NOMO-1 treated with dmso at 0.1 percent for 144 hours (cell line): ENCODE data around the gene BAHCC1.
A peak's percentile ranks its signal among the peaks of the same experiment; 100 is the strongest.
"Not testable (repeated sequence)": the region's sequence is repeated elsewhere in the genome, so short reads cannot be mapped to it uniquely, and the experiment has no call there.

Source experiments
- DNase-seq: peaks from one replicate; lab custom pipeline; 2025; ENCODE audit not compliant: unreplicated experiment; lab: John Stamatoyannopoulos, UW

BAHCC1 gene

DNA sequence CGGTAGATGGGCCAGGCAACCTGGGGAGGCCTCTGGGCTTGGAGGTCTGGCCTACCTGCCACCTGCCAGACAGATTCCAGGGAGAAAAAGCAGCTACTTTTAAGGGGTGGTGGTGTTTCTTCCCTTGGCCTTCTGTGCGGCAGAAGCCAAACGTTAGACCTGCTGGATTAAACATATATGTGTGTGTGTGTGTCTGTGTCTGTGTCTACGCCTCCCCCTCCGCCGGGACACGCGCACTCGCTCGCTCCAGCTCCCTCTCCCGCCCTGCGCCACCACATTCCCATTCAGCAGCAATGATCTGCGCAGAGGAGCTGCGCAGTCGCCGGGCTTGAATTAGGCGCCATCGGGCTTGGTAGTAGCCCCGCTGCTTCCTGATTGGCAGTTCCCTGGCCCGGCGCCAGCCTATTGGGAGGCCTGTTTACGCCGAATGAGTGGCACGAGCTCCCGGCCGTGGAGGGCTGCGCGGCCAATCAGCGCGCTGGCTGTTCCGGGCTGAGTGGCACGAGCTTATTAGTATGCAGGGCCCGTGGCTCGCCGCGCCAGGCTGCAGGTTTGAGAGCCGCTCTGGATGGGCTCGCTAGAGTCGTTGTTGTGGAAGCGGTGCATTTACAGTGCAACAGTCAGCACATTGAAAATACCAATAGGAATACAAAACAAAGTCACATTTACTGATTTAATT, at the start of gene BAHCC1:
Gene BAHCC1 (plus strand): TSS at position 537 of the 679 bp plus-strand sequence. CDS start 4,283 bp downstream, outside the sequence.
- DNase-seq = peak; percentile 94

GRCh38 chr17:81346090-81346907, 49.0 kb upstream of the BAHCC1 start:
- DNase-seq = peak; percentile 93

DNA sequence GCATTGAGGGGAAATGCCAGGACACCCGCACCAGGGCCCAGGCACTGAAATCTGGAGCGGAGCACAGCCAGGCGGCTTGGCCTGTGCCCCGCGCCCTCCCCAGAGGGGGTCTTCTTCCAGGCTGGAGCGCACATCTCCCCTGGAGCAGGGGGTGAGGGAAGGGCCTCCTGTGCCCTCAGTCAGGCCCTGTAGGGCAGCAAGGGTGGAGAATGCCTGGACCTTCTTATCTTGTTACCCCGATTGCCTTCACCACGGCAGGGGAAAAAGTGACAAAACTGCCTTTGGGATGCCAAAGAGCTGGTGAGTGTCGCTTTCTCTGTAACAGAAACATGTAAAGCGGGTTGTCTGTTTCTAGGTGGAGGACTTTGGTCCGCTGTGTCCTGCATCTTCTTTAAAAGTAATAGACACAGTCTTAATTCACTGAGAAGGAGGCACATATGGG, 48.3 kb upstream of the BAHCC1 start:
- no peak for DNase-seq

DNA sequence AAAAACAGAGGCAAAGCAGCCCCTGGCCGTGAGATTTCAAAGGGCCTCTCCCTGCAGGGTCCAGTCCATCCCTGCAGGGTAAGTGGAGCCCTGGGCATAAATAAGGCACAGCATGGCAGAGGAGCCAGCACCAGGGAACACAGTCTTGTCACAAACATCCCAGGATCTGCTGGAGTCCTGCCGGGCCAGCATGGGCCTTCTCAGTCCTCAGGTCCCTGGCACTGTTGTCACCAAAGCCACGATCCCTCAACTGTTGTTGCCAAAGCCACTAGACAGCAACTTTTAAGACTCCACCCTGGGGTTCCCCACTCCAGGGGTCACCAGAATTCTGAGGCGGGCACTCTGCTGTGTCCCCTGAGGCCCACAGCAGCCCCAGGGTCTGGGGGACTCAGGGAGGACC, 47.8 kb upstream of the BAHCC1 start:
- DNase-seq = no peak

DNA sequence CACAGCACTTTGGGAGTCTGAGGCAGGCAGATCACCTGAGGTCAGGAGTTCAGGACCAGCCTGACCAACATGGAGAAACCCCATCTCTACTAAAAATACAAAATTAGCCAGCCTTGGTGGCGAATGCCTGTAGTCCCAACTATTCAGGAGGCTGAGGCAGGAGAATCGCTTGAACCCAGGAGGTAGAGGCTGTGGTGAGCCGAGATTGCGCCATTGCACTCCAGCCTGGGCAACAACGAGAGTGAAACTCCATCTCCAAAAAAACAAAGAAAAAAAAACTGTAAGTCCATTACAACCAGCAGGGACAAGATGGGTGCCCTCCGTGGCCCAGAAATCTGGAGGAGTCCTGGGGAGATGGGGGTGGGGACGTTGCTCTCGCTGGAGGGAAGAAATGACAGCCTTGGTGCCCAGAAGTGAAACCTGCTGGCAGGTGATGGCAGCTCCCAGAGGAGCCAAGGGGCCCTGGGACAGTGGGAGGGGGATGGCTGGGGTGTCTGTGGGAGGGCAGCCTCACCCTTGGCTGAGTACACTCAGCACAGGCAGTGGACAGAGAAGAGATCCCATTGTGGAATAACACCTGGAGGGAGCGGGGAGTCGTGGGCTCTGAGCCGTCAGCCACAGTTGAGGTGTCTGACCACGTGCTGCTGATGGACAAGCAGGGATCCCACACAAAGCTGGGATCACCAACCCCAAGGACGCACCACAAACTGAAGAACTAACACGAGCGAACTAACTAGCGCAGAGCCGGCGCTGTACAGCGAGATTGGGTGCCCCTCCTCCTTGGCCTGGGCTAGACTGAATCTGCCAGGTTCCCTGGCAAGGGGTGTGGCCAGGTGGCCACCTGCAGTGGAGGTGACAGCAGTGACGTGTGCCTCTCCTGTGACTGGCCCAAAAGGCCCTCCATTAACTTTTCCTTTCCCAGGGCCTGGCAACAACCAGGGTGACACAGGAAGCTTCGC, 46.9 kb upstream of the BAHCC1 start:
- no peak for DNase-seq

DNA sequence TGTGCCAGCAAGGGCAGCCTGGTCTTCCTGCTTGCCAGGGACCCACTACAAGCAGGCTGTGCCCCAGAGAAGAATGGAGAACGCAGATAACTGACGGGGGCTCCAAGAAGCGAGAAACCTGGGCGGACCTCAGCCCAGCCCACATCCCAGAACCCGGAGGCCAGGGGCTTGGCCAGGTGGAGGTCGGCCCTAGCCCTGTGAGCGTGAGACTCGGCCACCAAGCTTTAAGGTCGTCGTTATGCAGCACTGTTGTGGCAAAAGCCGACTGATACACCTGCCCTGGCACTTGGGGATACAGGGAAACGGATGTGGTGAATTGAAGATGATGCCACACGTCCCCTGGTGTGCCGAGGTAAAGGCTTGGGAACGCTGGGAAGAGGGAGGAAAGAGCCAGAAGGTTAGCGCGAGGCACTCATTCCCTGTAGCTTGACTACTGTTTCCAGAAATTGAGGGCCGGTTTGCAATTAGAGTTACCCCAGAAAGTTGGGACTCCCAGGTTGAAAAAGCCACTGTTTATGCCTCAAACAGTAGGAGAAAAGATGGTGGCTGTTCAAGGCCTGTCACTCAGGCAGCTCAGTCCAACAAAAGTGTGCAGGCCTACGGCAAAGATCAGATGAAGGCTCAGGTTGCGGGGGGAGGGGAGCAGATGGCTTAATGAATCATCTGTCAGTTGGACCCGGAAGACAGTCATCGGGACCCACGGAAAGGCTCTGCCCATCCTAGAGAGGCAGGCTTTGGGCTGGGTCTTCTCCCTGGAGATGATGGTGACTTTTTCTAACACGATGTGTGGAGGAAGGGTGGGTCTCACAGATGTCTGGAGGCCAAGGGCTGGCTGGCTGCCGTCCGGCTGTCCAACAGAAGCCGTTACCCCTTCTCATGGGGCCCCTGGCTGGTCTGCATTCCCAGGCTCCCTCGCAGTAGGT, 45.6 kb upstream of the BAHCC1 start:
- DNase-seq = peak; percentile 69

GRCh38 chr17:81350320-81350890, 44.9 kb upstream of the BAHCC1 start:
- peak; percentile 32 for DNase-seq

DNA sequence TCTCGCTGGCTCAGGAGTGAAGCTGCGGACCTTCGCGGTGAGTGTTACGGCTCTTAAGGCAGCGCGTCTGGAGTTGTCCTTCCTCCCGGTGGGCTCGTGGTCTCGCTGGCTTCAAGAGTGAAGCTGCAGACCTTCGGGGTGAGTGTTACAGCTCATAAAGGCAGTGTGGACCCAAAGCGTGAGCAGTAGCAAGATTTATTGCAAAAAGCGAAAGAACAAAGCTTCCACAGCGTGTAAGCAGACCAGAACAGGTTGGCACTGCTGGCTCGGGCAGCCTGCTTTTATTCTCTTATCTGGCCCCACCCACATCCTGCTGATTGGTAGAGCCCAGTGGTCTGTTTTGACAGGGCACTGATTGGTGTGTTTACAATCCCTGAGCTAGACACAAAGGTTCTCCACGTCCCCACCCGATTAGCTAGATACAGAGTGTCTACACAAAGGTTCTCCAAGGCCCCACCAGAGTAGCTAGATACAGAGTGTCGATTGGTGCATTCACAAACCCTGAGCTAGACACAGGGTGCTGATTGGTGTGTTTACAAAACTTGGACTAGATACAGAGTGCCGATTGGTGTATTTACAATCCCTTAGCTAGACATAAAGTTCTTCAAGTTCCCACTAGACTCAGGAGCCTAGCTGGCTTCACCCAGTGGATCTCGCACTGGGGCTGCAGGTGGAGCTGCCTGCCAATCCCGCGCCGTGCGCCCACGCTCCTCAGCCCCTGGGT, 43.8 kb upstream of the BAHCC1 start:
- not testable (repeated sequence) for DNase-seq

DNA sequence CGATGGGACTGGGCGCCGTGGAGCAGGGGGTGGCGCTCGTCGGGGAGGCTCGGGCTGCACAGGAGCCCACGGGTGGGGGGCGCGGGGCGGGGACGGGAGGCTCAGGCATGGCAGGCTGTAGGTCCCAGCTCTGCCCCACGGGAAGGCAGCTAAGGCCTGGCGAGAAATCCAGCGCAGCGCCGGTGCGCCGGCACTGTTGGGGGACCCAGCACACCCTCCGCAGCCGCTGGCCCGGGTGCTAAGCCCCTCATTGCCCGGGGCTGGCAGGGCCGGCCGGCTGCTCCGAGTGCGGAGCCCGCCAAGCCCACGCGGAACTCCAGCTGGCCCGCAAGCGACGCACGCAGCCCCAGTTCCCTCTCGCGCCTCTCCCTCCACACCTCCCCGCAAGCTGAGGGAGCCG, 43.2 kb upstream of the BAHCC1 start:
- not testable (repeated sequence) for DNase-seq

DNA sequence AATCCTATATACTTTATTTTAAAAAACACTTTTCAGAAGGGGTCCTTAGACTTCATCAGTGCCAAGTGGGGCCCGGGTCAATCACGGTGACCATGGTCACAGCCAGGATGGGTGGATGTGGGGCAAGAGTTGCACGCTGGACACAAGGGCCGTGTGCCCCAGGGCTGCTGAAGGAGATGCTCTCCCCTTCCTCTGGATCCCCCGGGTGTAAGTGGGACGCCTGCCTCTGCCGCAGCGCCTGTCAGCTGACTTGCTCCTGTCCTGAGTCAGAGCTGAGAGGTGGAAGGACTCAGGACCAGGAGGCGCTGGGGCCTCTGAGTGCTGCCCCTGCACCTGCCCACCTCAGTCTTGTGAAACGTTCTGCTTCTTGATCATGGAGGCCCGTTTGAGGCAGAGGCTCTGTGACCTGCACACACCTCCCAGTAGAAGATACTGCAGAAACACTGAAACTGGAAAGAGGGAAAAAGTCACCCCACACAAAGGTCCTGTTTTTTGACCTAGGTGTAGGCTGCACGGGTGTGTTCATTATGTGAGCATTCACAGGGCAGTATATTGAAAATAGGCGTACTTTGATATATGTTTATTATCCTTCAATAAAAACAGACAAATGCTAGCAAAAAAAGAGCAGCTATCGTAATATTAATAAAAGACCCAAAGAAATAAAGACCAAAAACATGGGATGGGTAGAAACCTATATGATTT, 40.9 kb upstream of the BAHCC1 start:
- no peak for DNase-seq

DNA sequence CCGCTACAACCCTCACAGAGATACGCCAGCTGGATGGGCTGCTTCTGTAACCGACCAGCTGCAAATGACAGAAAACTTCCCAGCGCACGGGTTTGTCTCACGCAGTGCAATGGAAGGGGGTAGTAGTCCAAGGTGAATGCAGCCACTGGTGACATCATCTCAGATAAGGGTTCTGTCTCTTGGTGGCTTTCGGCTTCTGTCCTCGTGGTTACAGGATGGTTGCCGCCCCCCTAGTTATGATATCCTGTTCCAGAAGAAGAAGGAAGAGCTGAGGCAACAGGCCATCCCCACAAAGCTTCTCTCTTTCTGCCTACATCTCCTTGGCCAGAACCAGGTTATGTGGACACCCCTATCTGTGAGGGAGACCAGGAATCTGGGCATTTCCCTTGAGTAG, 40.3 kb upstream of the BAHCC1 start:
- peak; percentile 59 for DNase-seq

GRCh38 chr17:81359218-81359617, 36.0 kb upstream of the BAHCC1 start:
- DNase-seq = no peak

GRCh38 chr17:81362001-81362400, 33.3 kb upstream of the BAHCC1 start:
- not testable (repeated sequence) for DNase-seq

DNA sequence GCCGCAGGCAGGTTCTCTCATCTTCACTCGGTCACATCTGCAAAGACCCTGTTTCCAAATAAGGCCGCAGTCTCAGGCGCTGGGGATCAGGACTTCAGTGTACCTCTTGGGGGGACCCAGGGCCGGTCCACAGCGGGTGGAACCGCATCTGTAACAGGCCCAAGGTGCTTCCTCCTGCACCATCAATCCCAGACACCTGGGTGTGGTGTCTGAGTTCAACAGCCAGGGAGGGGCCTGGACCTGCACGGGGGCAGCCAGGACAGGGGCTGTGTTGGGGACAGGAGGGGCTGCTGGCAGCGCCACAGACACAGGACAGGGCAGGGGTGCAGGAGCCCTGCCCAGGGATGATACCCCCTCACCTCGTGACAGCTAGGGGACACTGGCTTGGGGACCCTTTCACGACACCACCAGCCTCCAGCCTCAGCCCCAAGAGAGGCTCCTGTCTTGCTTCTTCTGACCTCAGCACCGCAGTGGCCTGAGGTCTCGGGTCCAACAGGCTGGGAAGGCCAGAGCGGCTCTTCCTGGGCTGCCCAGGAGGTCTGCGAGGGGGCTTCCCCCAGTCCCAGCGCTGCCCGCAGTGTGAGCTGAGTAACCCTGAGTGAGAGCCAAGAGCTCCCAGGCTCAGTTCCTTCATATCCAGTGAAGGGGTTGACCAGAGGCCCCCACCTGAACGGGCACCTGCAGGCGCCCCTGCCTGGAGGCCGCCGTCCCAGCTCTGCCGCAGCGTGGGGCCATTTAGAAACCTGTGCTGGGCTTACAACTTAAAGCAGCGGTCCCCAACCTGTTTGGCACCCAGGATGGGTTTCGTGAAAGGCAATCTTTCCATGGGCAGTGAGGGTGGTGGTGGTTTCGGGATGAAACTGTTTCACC, 30.7 kb upstream of the BAHCC1 start:
- DNase-seq = no peak

GRCh38 chr17:81365148-81365600, 30.1 kb upstream of the BAHCC1 start:
- no peak for DNase-seq

DNA sequence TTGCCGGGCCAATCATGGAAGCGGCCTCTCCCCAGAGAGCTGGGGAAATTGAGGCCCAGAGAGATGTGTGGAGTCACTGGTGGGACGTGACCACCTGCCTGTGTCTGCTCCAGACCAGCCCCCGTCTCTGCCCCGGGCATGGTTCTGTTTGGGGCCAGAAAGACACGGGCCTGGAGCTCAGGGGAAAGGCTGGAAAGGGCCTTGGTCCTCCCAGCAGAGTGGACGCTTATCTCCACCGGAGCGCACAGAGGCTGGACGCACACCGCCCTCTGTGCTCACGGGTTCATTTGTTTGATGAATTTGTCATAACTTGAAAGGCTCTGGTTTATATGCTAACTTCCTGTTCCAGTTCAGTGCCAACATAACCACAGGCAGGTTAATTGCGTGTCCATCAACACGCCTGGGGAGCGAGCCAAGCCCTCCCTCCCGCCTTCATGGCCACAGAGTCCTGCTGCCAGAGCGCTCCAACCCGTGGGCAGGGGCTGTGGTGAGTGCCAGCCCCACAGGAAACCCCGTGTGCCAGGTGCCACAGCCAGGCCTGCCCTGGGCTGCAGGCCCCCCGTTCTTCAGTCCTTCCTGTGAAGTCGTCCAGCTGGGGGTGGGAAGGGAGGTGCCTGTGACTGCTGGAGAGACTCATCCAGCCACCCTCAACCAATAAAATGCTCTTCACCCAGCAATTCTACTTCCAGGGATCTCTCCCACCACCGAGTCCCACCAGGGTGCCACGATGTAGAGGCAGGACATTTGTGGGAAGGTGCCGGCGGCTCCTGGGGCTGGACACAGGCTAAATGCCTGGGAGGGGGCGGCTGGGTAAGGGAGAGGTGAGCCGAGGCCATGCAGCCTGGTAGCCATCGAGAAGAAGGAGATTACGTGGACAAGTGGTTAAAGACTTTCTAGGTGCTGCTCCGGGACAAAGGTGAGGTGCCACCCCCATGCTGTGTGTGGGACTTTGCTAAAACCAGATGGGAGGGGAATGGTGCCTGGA, 29.4 kb upstream of the BAHCC1 start:
- DNase-seq = no peak
